ENCODE data around the gene SWAP70. TPM values are rescaled to one million over a fixed set of nuclear protein-coding genes. Genes with fewer than 3 reads are reported as not detected.

Gene SWAP70
- total RNA-seq, 2 donors from 2014 or later = 18.8 to 22.1 TPM

- TF ChIP-seq, protein P1, sequence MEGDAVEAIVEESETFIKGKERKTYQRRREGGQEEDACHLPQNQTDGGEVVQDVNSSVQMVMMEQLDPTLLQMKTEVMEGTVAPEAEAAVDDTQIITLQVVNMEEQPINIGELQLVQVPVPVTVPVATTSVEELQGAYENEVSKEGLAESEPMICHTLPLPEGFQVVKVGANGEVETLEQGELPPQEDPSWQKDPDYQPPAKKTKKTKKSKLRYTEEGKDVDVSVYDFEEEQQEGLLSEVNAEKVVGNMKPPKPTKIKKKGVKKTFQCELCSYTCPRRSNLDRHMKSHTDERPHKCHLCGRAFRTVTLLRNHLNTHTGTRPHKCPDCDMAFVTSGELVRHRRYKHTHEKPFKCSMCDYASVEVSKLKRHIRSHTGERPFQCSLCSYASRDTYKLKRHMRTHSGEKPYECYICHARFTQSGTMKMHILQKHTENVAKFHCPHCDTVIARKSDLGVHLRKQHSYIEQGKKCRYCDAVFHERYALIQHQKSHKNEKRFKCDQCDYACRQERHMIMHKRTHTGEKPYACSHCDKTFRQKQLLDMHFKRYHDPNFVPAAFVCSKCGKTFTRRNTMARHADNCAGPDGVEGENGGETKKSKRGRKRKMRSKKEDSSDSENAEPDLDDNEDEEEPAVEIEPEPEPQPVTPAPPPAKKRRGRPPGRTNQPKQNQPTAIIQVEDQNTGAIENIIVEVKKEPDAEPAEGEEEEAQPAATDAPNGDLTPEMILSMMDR (IDR thresholded peaks at IDR 0.05) = no peak
- no peak for TF ChIP-seq POLR2A (IDR thresholded peaks at IDR 0.05)
- intact Hi-C loops (cut with DNase I) = no loop called here
- no peaks in the 10 kb centered on the region for H3K9me3 ChIP-seq
- DNase-seq (no peak), ATAC-seq (no peak)
- no peaks in the 10 kb centered on the region for H3K36me3 ChIP-seq (replicated peaks in 1 of 2; ENCODE audit: insufficient read depth in 1 of 2, low read depth in 2 of 2)
- peaks cover 7% of the 10 kb centered on the region for H3K4me1 ChIP-seq
- 85 to 89% methylated on average over 2 of the region's 2 CpGs for WGBS, 2 donors
- H3K4me3 ChIP-seq = no peak overlapping the region
- H3K27me3 ChIP-seq = no peaks in the 10 kb centered on the region
- no peak overlapping the region for H3K27ac ChIP-seq
Observed at GRCh38 chr11:9777066-9777465, 113.2 kb downstream of the SWAP70 start.

- Histone ChIP-seq H3K4me3 (no peak overlapping the region), H3K4me1 (peaks cover 7% of the 10 kb centered on the region), H3K36me3 (replicated peaks in 1 of 2; ENCODE audit: insufficient read depth in 1 of 2, low read depth in 2 of 2) (no peaks in the 10 kb centered on the region), H3K9me3 (no peaks in the 10 kb centered on the region), H3K27me3 (no peaks in the 10 kb centered on the region), H3K27ac (no peak overlapping the region)
- DNase-seq (no peak), ATAC-seq (no peak)
- TF ChIP-seq, protein P1 (IDR thresholded peaks at IDR 0.05) = no peak
- TF ChIP-seq POLR2A (IDR thresholded peaks at IDR 0.05) = no peak
- 74 to 95% methylated on average over 3 to 5 of the region's 5 CpGs for WGBS, 2 donors
- intact Hi-C loops (cut with DNase I) = no loop called here
Observed at GRCh38 chr11:9777525-9777924, 113.6 kb downstream of the SWAP70 start.

DNA sequence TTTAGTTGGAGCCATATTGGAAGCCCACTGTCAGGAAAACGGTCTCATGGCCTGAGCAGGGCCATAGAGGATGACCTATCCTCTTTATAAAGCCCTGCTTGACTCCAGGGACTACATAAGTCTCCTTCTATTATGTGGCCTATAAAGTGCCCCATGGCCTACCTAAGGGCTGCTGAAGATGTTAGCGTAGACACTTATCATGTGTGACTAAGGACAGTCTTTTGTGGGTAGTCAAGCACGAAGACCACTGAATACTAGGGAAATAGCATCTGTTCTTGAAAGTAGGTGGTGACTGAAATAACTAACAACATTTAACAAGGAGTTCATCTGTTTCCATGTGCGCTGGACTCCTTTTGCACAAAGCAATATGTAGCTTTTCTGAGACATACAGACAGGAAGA, 117.1 kb downstream of the SWAP70 start:
- Histone ChIP-seq H3K27ac (no peak overlapping the region), H3K9me3 (no peaks in the 10 kb centered on the region), H3K36me3 (replicated peaks in 1 of 2; ENCODE audit: insufficient read depth in 1 of 2, low read depth in 2 of 2) (peaks cover 0 to 2% of the 10 kb centered on the region in 2 donors), H3K27me3 (no peaks in the 10 kb centered on the region), H3K4me3 (no peak overlapping the region), H3K4me1 (no peaks in the 10 kb centered on the region)
- WGBS, 2 donors = 88 to 92% methylated on average over 4 of the region's 4 CpGs
- TF ChIP-seq, protein P1 (IDR thresholded peaks at IDR 0.05) = no peak
- no peak for TF ChIP-seq POLR2A (IDR thresholded peaks at IDR 0.05)
- intact Hi-C loops (cut with DNase I) = no loop called here
- DNase-seq (no peak), ATAC-seq (no peak)

GRCh38 chr11:9783986-9784385, 120.1 kb downstream of the SWAP70 start:
- intact Hi-C loops (cut with DNase I) = no loop called here

More at GRCh38 chr11:9783986-9784385, 120.1 kb downstream of the SWAP70 start:
- Histone ChIP-seq H3K27me3 (no peaks in the 10 kb centered on the region), H3K4me1 (no peaks in the 10 kb centered on the region), H3K36me3 (replicated peaks in 1 of 2; ENCODE audit: insufficient read depth in 1 of 2, low read depth in 2 of 2) (peaks cover 0 to 2% of the 10 kb centered on the region in 2 donors), H3K27ac (no peak overlapping the region), H3K4me3 (no peak overlapping the region), H3K9me3 (no peaks in the 10 kb centered on the region)
- no peak for ATAC-seq
- 84 to 91% methylated on average over 2 of the region's 2 CpGs for WGBS, 2 donors
- no peak for TF ChIP-seq POLR2A (IDR thresholded peaks at IDR 0.05)
- TF ChIP-seq, protein P1 (IDR thresholded peaks at IDR 0.05) = no peak
- DNase-seq = no peak
